ENCODE data around the gene MDM2.

DNA sequence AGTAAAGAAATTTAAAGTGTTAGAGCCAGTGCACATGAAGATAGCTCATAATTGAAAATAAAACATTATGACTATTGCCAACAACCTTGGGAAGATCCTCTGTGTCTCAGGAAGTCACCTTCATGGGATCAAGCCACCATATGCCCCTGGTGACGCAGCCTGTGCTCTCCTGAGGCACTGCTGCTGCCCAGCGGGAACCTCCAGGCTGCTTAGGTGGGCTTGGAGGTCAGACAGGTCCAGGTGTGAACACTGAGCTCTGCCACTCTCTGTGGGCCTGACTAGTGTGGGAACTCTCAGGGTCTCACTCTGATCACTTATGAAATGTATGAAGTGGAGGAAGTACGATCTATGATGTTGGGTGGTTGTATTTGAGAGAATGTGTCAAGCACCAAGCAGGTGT is 45.3 kb upstream of the MDM2 start:
- TF ChIP-seq CTCF (IDR thresholded peaks at IDR 0.05; ENCODE audit: extremely low read depth in 1 of 2, insufficient read depth in 1 of 2, low read depth in 1 of 2, low read length in 2 of 2) (no peak), MAX (IDR thresholded peaks at IDR 0.05; ENCODE audit: insufficient read depth, insufficient read length) (no peak), POLR2A (IDR thresholded peaks at IDR 0.05; ENCODE audit: low read depth, low read length) (no peak), JUN (IDR thresholded peaks at IDR 0.05; ENCODE audit: borderline replicate concordance, insufficient read depth, insufficient read length, low read depth) (no peak), GATA2 (IDR thresholded peaks at IDR 0.05; ENCODE audit: insufficient read depth, insufficient read length, low read depth, low read length) (no peak), EZH2 (IDR thresholded peaks at IDR 0.05; ENCODE audit: borderline replicate concordance, low read depth, low read length, severe bottlenecking) (no peak), FOS (IDR thresholded peaks at IDR 0.05; ENCODE audit: borderline replicate concordance, insufficient read depth, low read length) (no peak)
